Endothelial cell of umbilical vein (primary cell): ENCODE results near the gene CDK5RAP2. TPM values are rescaled to one million over a fixed set of nuclear protein-coding genes. Genes with fewer than 3 reads are reported as not detected.

Source experiments
- BruUV-seq: library from RNA; stranded (reverse); fragments of 400-500 nt; replicated peaks from 2 replicates; lab custom pipeline; 2021; lab: Mats Ljungman, UMichigan
- CTCF ChIA-PET: fragments of 300-600, 350-600 bp; sonication (Branson Sonifier 250); formaldehyde crosslinking; loops from one replicate; lab custom pipeline; 2021; ENCODE audit warnings: antibody characterized with exemption, inconsistent platforms; lab: Charles Lee
- POLR2A ChIA-PET: fragments of 300-600, 350-600 bp; sonication (Branson Sonifier 250); formaldehyde crosslinking; loops from one replicate; lab custom pipeline; 2021; ENCODE audit warnings: antibody characterized with exemption, inconsistent platforms; lab: Charles Lee
- DNase-seq: peaks from one replicate; pipeline ENCODE4 v3.0.0-alpha.2; 2011; ENCODE audit warnings: low read depth, low spot score
- FAIRE-seq: peaks from 2 replicates; lab custom pipeline; 2011; peaks lifted over from hg19 to GRCh38; lab: Jason Lieb, UNC
- H2AFZ ChIP-seq: 2 replicates; pipeline ENCODE4 v1.6.0; 2012; ENCODE audit warnings: low read depth, low read length, control low read depth, inconsistent platforms
- H3K27ac ChIP-seq: 2 replicates; pipeline ENCODE4 v1.5.1; 2011; ENCODE audit warnings: low read depth, mild to moderate bottlenecking, control low read depth, low read length, moderate library complexity; ENCODE audit not compliant: insufficient read depth
- H3K27me3 ChIP-seq, 2 experiments: 2 replicates each; pipeline versions ENCODE4 v1.6.0 to v1.6.1; 2011; ENCODE audit warnings: low read length in 2 of 2, mixed read lengths in 1 of 2; ENCODE audit not compliant: control insufficient read depth in 2 of 2, insufficient read depth in 2 of 2
- H3K36me3 ChIP-seq, 2 experiments: 2 replicates in 1 of 2; 3 replicates in 1 of 2; pipeline ENCODE4 v1.5.1; 2011; ENCODE audit warnings: low read length in 2 of 2, mild to moderate bottlenecking in 1 of 2, moderate library complexity in 1 of 2; ENCODE audit not compliant: control insufficient read depth in 2 of 2, insufficient read depth in 2 of 2; ENCODE audit errors: extremely low read depth in 1 of 2
- H3K4me1 ChIP-seq: 3 replicates; pipeline ENCODE4 v1.5.1; 2011; ENCODE audit warnings: mild to moderate bottlenecking, low read length; ENCODE audit not compliant: control insufficient read depth, insufficient read depth; ENCODE audit errors: extremely low read depth
- H3K4me2 ChIP-seq: 2 replicates; pipeline ENCODE4 v1.6.1; 2011; ENCODE audit warnings: low read length, control low read depth, mixed read lengths; ENCODE audit not compliant: insufficient read depth
- H3K4me3 ChIP-seq, 3 experiments: fragments of 200-600 bp in 1 of 3; sonication (generic), shearing (Covaris generic) in 1 of 3; replicated peaks in 1 of 3; 2 replicates each; pipeline ENCODE4 v1.5.1; 2011 to 2016; ENCODE audit warnings: control low read depth in 3 of 3, low read length in 3 of 3, mild to moderate bottlenecking in 2 of 3, inconsistent platforms in 1 of 3, low read depth in 1 of 3, moderate library complexity in 1 of 3; ENCODE audit not compliant: insufficient read depth in 1 of 3
- H3K79me2 ChIP-seq: 2 replicates; pipeline ENCODE4 v1.6.0; 2012; ENCODE audit warnings: low read length, inconsistent platforms; ENCODE audit not compliant: control insufficient read depth, insufficient read depth
- H3K9ac ChIP-seq: replicated peaks from 2 replicates; pipeline ENCODE3; 2011; ENCODE audit warnings: low read length, control low read depth; ENCODE audit not compliant: insufficient read depth; ENCODE audit errors: extremely low read depth
- H3K9me1 ChIP-seq: replicated peaks from 3 replicates; pipeline ENCODE4 v1.6.0; 2011; ENCODE audit warnings: mild to moderate bottlenecking, low read length; ENCODE audit not compliant: control insufficient read depth, insufficient read depth; ENCODE audit errors: extremely low read depth
- H3K9me3 ChIP-seq: replicated peaks from 2 replicates; pipeline ENCODE4 v1.5.1; 2012; ENCODE audit warnings: low read length, inconsistent platforms; ENCODE audit not compliant: control insufficient read depth, insufficient read depth
- H4K20me1 ChIP-seq: replicated peaks from 2 replicates; pipeline ENCODE3; 2011; ENCODE audit warnings: mild to moderate bottlenecking, low read length; ENCODE audit not compliant: control insufficient read depth, insufficient read depth; ENCODE audit errors: extremely low read depth
- CTCF ChIP-seq, 2 donors: IDR thresholded peaks; 1 replicate in 1 of 2; 2 replicates in 1 of 2; pipeline ENCODE4 v1.5.1; 2011; ENCODE audit warnings: low read length in 2 of 2, mild to moderate bottlenecking in 2 of 2, moderate library complexity in 2 of 2, control low read depth in 1 of 2, inconsistent platforms in 1 of 2, low read depth in 1 of 2; ENCODE audit not compliant: insufficient read depth in 1 of 2; ENCODE audit errors: extremely low read depth in 1 of 2
- EZH2 ChIP-seq: IDR thresholded peaks from 2 replicates; pipeline ENCODE4 v1.6.1; 2012; ENCODE audit warnings: borderline replicate concordance, low read depth, mild to moderate bottlenecking, moderate library complexity, low read length, inconsistent platforms; ENCODE audit not compliant: severe bottlenecking
- FOS ChIP-seq: IDR thresholded peaks from 2 replicates; pipeline ENCODE4 v1.6.1; 2011; ENCODE audit warnings: mild to moderate bottlenecking, low read length, moderate library complexity, borderline replicate concordance; ENCODE audit not compliant: insufficient read depth
- GATA2 ChIP-seq: IDR thresholded peaks from 2 replicates; pipeline ENCODE4 v1.7.0; 2011; ENCODE audit warnings: low read depth, mild to moderate bottlenecking, moderate library complexity, mixed read lengths, low read length; ENCODE audit not compliant: insufficient read length, insufficient read depth
- JUN ChIP-seq: IDR thresholded peaks from 2 replicates; pipeline ENCODE4 v1.6.1; 2011; ENCODE audit warnings: borderline replicate concordance, low read depth; ENCODE audit not compliant: insufficient read length, insufficient read depth
- MYC ChIP-seq: IDR thresholded peaks from one replicate; pipeline ENCODE4 v1.6.1; 2011; ENCODE audit warnings: mild to moderate bottlenecking, low read depth, low read length
- POLR2A ChIP-seq: IDR thresholded peaks from 2 replicates; pipeline ENCODE4 v1.6.1; 2012; ENCODE audit warnings: low read depth, mild to moderate bottlenecking, control low read depth, low read length
- POLR2AphosphoS5 ChIP-seq: IDR thresholded peaks from 2 replicates; pipeline ENCODE4 v1.6.1; 2012; ENCODE audit warnings: low read depth, mild to moderate bottlenecking, control low read depth, low read length, moderate library complexity; ENCODE audit not compliant: insufficient read depth
- dilution Hi-C: fragments of 300-500 bp; cut with MboI; formaldehyde crosslinking; loops from one replicate; pipeline ENCODE4 v1.15.0; 2019; ENCODE audit warnings: low sequenced_read_pairs; ENCODE audit not compliant: extremely low pct_ligation_motif_present
- intact Hi-C: fragments of 100-400 bp; cut with micrococcal nuclease; formaldehyde crosslinking; loops from one replicate; pipeline ENCODE4 v1.10.0; 2022
- polyA plus RNA-seq, 4 experiments: library from polyadenylated mRNA; depleted of rRNA in 3 of 4; stranded (reverse) in 3 of 4; unstranded in 1 of 4; fragments of >200 nt; gene quantifications; 2 replicates each; pipeline versions ENCODE4 v1.2.1 to v1.2.3, GENCODE V29; 2011 to 2012; ENCODE audit warnings: missing spikeins in 1 of 4
- total RNA-seq: library from RNA; stranded (reverse); gene quantifications from 2 replicates; pipeline ENCODE4 v1.2.3, GENCODE V29; 2021
- TF ChIP-seq, protein P1 (sequence below): IDR thresholded peaks from 2 replicates; pipeline ENCODE4 v1.6.1; 2011; ENCODE audit not compliant: insufficient read depth, insufficient read length

Gene CDK5RAP2
- total and polyA plus RNA-seq, 2 donors (not counting 3 experiments of a cell fraction or from before 2014, with no cell fraction given): 17.5 to 56.7 TPM

DNA sequence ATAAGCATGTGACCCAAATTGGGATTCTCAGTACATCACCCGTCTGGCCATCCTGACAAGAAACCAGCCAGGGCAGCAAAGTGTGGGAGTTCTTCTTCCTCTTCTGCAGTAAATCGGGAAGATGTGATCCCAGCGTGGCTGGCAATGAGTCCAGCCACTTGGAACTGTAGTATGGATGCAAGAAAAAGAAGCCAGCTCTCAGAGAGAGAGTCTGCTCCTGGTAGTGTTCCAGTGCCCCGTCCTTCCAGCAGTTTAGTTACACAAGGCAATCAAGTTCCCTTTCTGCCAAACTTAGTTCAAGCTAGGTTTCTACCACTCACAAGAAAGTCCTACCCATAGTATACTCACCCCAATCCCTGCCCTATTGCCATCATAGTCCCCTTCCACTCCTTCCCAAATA is 65.6 kb downstream of the CDK5RAP2 start:
- TF ChIP-seq POLR2AphosphoS5: no peak
- TF ChIP-seq, protein P1, sequence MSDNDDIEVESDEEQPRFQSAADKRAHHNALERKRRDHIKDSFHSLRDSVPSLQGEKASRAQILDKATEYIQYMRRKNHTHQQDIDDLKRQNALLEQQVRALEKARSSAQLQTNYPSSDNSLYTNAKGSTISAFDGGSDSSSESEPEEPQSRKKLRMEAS: no peak
- TF ChIP-seq POLR2A: no peak
- TF ChIP-seq MYC: no peak
- no peak for TF ChIP-seq JUN
- no peak for TF ChIP-seq GATA2
- TF ChIP-seq FOS: no peak
- no peak for TF ChIP-seq CTCF (IDR thresholded peaks at IDR 0.05; ENCODE audit: extremely low read depth in 1 of 2, insufficient read depth in 1 of 2, low read depth in 1 of 2, low read length in 2 of 2)
- no peak for TF ChIP-seq EZH2
- CTCF ChIA-PET: no interaction called here
- POLR2A ChIA-PET: no interaction called here
- no peak overlapping the region for H3K4me3 ChIP-seq
- H3K27me3 ChIP-seq: no peaks in the 10 kb centered on the region
- peaks cover 0 to 8% of the 10 kb centered on the region in 2 experiments for H3K36me3 ChIP-seq
- no peak overlapping the region for H3K4me2 ChIP-seq
- H3K9ac ChIP-seq: no peak overlapping the region
- no peaks in the 10 kb centered on the region for H3K9me3 ChIP-seq
- BruUV-seq: no TSS peak
- intact Hi-C loops (no loop called here), dilution Hi-C loops (no loop called here)
- no peaks in the 10 kb centered on the region for H3K9me1 ChIP-seq
- no peaks in the 10 kb centered on the region for H3K79me2 ChIP-seq
- no peak for DNase-seq
- no peak overlapping the region for H3K27ac ChIP-seq
- no peaks in the 10 kb centered on the region for H4K20me1 ChIP-seq
- H3K4me1 ChIP-seq: no peaks in the 10 kb centered on the region
- H2AFZ ChIP-seq: no peak overlapping the region
- no peak for FAIRE-seq
